Bronchial epithelial cell (primary cell): Measurements from ENCODE around the gene FRZB. TPM values are rescaled to one million over a fixed set of nuclear protein-coding genes. Genes with fewer than 3 reads are reported as not detected.

ENCODE experiments used
- total RNA-seq: library from RNA; depleted of rRNA; stranded (reverse); fragments of >200 nt; gene quantifications from 2 replicates; pipeline ENCODE4 v1.2.1, GENCODE V29; 2014

Gene FRZB
- total RNA-seq, 1 donor from 2014 or later, result 0.26 TPM

Other genes starting within 250 kb of the FRZB start
- gene DNAJC10, start 150.4 kb downstream of the FRZB start, total RNA-seq, result 125 and 154 TPM in 2 replicates
- gene NCKAP1, start 171.8 kb upstream of the FRZB start, total RNA-seq, result 180 and 214 TPM in 2 replicates
- under 0.01 and 0.38 TPM in 2 replicates for gene DUSP19, start 212.1 kb upstream of the FRZB start, total RNA-seq